CD8-positive, alpha-beta memory T cell (primary cell): ENCODE measurements around the gene C1QTNF12. TPM values are rescaled to one million over a fixed set of nuclear protein-coding genes. Genes with fewer than 3 reads are reported as not detected.

ENCODE experiments used
- CTCF ChIA-PET: fragments of 350-600 bp; sonication (Branson Sonifier 250); formaldehyde crosslinking; loops from one replicate; lab custom pipeline; 2021; ENCODE audit warnings: antibody characterized with exemption; lab: Charles Lee
- POLR2A ChIA-PET: fragments of 350-600 bp; sonication (Branson Sonifier 250); formaldehyde crosslinking; loops from one replicate; lab custom pipeline; 2021; ENCODE audit warnings: antibody characterized with exemption; lab: Charles Lee
- DNase-seq, 5 donors: peaks; one replicate each; pipeline versions ENCODE4 v3.0.0 to v3.0.0-alpha.2; 2020 to 2022; ENCODE audit warnings: mixed read lengths in 1 of 5
- H3K27ac ChIP-seq: one replicate; pipeline ENCODE4 v1.7.0; 2013; ENCODE audit warnings: low read depth, mild to moderate bottlenecking, low read length, moderate library complexity
- H3K27me3 ChIP-seq: 2 replicates; pipeline ENCODE4 v1.7.0; 2013; ENCODE audit warnings: low read length, mild to moderate bottlenecking; ENCODE audit not compliant: insufficient read depth, poor library complexity, severe bottlenecking
- H3K36me3 ChIP-seq: 2 replicates; pipeline ENCODE4 v1.7.0; 2013; ENCODE audit warnings: mild to moderate bottlenecking, low read length, moderate library complexity; ENCODE audit not compliant: insufficient read depth
- H3K4me1 ChIP-seq: 2 replicates; pipeline ENCODE4 v1.7.0; 2013; ENCODE audit warnings: mild to moderate bottlenecking, low read length, moderate library complexity; ENCODE audit not compliant: insufficient read depth
- H3K4me3 ChIP-seq: 2 replicates; pipeline ENCODE4 v1.7.0; 2013; ENCODE audit warnings: mild to moderate bottlenecking, low read length
- H3K9me3 ChIP-seq: 2 replicates; pipeline ENCODE4 v1.7.0; 2013; ENCODE audit warnings: mild to moderate bottlenecking, low read length
- H3K27ac Mint-ChIP-seq, 8 donors: one replicate each; pipeline ENCODE4 v1.8.0; 2020 to 2021; ENCODE audit warnings: mixed read lengths in 8 of 8, mild to moderate bottlenecking in 6 of 8, inconsistent platforms in 3 of 8, moderate library complexity in 3 of 8
- H3K27me3 Mint-ChIP-seq, 2 donors: one replicate each; pipeline ENCODE4 v1.8.0; 2020 to 2021; ENCODE audit warnings: mixed read lengths in 2 of 2, mild to moderate bottlenecking in 1 of 2, moderate library complexity in 1 of 2
- H3K36me3 Mint-ChIP-seq, 3 donors: one replicate each; pipeline ENCODE4 v1.8.0; 2020 to 2021; ENCODE audit warnings: mixed read lengths in 3 of 3, inconsistent platforms in 1 of 3, mild to moderate bottlenecking in 1 of 3
- H3K4me1 Mint-ChIP-seq, 3 donors: one replicate each; pipeline ENCODE4 v1.8.0; 2020 to 2021; ENCODE audit warnings: mixed read lengths in 3 of 3, inconsistent platforms in 1 of 3, mild to moderate bottlenecking in 1 of 3
- H3K4me3 Mint-ChIP-seq, 7 donors: one replicate each; pipeline ENCODE4 v1.8.0; 2020 to 2021; ENCODE audit warnings: mixed read lengths in 7 of 7, mild to moderate bottlenecking in 6 of 7, moderate library complexity in 4 of 7, inconsistent platforms in 2 of 7
- H3K9me3 Mint-ChIP-seq, 5 donors: one replicate each; pipeline ENCODE4 v1.8.0; 2020 to 2022; ENCODE audit warnings: mixed read lengths in 5 of 5, mild to moderate bottlenecking in 3 of 5, moderate library complexity in 2 of 5, inconsistent platforms in 1 of 5
- polyA plus RNA-seq: library from polyadenylated mRNA; unstranded; fragments of 300-500 nt; fragmentation: Illumina TruSeq; gene quantifications from one replicate; pipeline ENCODE4 v1.2.3, GENCODE V29; 2021
- total RNA-seq, 2 experiments: library from RNA; stranded (reverse); gene quantifications; one replicate each; pipeline ENCODE4 v1.2.3, GENCODE V29; 2021

The C1QTNF12 gene
- total and polyA plus RNA-seq, 3 experiments from 2014 or later = 0.51 to 1.1 TPM; not detected in 1

GRCh38 chr1:1260843-1261560 lies 14.5 kb upstream of the C1QTNF12 start:
- H3K27ac ChIP-seq = no peak overlapping the region
- no peak for DNase-seq
- H3K9me3 ChIP-seq = no peaks in the 10 kb centered on the region
- H3K9me3 Mint-ChIP-seq = no peaks in the 10 kb centered on the region
- H3K27ac Mint-ChIP-seq = peak overlapping the region in 4 of 8 donors; percentile 36 to 80 (median 56)
- H3K27me3 Mint-ChIP-seq = no peaks in the 10 kb centered on the region
- peak overlapping the region in 2 of 7 donors; percentile 19 to 54 for H3K4me3 Mint-ChIP-seq
- peaks cover 0 to 74% (median 2%) of the 10 kb centered on the region in 3 donors for H3K36me3 Mint-ChIP-seq
- no peaks in the 10 kb centered on the region for H3K27me3 ChIP-seq
- H3K4me1 ChIP-seq = no peaks in the 10 kb centered on the region
- H3K4me1 Mint-ChIP-seq = peaks cover 13 to 19% (median 14%) of the 10 kb centered on the region in 3 donors
- H3K4me3 ChIP-seq = no peak overlapping the region
- POLR2A ChIA-PET = no interaction called here
- H3K36me3 ChIP-seq = peaks cover 30% of the 10 kb centered on the region
- CTCF ChIA-PET = no interaction called here

DNA sequence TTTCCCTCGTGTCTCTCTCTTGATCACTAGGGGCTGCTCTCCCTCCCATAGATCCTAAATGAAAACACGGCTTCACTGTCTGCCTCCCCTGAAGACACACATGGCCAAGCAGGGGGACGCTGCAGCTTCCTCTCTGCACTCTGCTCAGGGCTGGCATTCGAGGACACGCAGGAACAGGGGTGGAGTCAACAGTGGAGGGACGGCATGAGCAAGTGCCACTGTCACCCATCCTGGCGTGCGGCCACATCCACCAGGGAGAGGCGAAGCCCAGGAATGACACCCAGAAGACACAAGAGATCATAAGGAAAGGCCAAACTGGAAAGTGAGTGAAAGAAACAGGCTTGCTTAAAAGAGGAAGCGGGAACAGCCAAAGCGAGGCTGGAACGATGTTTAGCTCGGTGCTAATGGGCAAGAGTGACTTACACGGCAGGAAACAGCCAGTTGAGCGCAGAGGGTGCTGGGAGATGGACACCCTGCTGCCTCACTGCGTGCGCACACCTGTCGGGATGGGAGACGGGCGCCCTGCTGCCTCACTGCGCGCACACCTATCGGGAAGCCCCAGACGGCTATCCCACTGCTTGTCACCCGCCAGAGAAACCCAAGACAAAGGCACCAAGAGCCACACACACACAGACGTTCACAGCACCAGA lies 13.6 kb upstream of the C1QTNF12 start:
- Histone ChIP-seq H3K27ac (no peak overlapping the region), H3K4me3 (no peak overlapping the region), H3K36me3 (peaks cover 28% of the 10 kb centered on the region), H3K9me3 (no peaks in the 10 kb centered on the region), H3K27me3 (no peaks in the 10 kb centered on the region), H3K4me1 (no peaks in the 10 kb centered on the region)
- Mint-ChIP-seq H3K4me3 (no peak overlapping the region), H3K27ac (peak overlapping the region in 3 of 8 donors; percentile 11 to 36 (median 19)), H3K36me3 (peaks cover 0 to 74% (median 2%) of the 10 kb centered on the region in 3 donors), H3K4me1 (peaks cover 6 to 19% (median 11%) of the 10 kb centered on the region in 3 donors), H3K9me3 (no peaks in the 10 kb centered on the region), H3K27me3 (no peaks in the 10 kb centered on the region)
- CTCF ChIA-PET = no interaction called here
- no peak for DNase-seq
- POLR2A ChIA-PET = no interaction called here

- peaks cover 0 to 75% (median 2%) of the 10 kb centered on the region in 3 donors for H3K36me3 Mint-ChIP-seq
- H3K4me1 ChIP-seq = no peaks in the 10 kb centered on the region
- H3K27me3 Mint-ChIP-seq = no peaks in the 10 kb centered on the region
- H3K27ac Mint-ChIP-seq = no peak overlapping the region
- no peaks in the 10 kb centered on the region for H3K9me3 Mint-ChIP-seq
- H3K4me3 Mint-ChIP-seq = no peak overlapping the region
- H3K36me3 ChIP-seq = peaks cover 25% of the 10 kb centered on the region
- no peaks in the 10 kb centered on the region for H3K27me3 ChIP-seq
- H3K9me3 ChIP-seq = no peaks in the 10 kb centered on the region
- DNase-seq = no peak
- CTCF ChIA-PET = no interaction called here
- POLR2A ChIA-PET = no interaction called here
- peaks cover 6 to 16% (median 11%) of the 10 kb centered on the region in 3 donors for H3K4me1 Mint-ChIP-seq
- no peak overlapping the region for H3K4me3 ChIP-seq
- no peak overlapping the region for H3K27ac ChIP-seq
Measured at GRCh38 chr1:1259540-1259939, 13.0 kb upstream of the C1QTNF12 start.

- Mint-ChIP-seq H3K27me3 (no peaks in the 10 kb centered on the region), H3K27ac (no peak overlapping the region), H3K9me3 (no peaks in the 10 kb centered on the region), H3K4me3 (no peak overlapping the region), H3K4me1 (peaks cover 6 to 16% (median 11%) of the 10 kb centered on the region in 3 donors), H3K36me3 (peaks cover 0 to 72% (median 2%) of the 10 kb centered on the region in 3 donors)
- Histone ChIP-seq H3K27me3 (no peaks in the 10 kb centered on the region), H3K27ac (no peak overlapping the region), H3K9me3 (no peaks in the 10 kb centered on the region), H3K36me3 (peaks cover 25% of the 10 kb centered on the region), H3K4me1 (no peaks in the 10 kb centered on the region), H3K4me3 (no peak overlapping the region)
- CTCF ChIA-PET = no interaction called here
- DNase-seq = no peak
- POLR2A ChIA-PET = no interaction called here
Measured at GRCh38 chr1:1259119-1259488, 12.6 kb upstream of the C1QTNF12 start.

DNA sequence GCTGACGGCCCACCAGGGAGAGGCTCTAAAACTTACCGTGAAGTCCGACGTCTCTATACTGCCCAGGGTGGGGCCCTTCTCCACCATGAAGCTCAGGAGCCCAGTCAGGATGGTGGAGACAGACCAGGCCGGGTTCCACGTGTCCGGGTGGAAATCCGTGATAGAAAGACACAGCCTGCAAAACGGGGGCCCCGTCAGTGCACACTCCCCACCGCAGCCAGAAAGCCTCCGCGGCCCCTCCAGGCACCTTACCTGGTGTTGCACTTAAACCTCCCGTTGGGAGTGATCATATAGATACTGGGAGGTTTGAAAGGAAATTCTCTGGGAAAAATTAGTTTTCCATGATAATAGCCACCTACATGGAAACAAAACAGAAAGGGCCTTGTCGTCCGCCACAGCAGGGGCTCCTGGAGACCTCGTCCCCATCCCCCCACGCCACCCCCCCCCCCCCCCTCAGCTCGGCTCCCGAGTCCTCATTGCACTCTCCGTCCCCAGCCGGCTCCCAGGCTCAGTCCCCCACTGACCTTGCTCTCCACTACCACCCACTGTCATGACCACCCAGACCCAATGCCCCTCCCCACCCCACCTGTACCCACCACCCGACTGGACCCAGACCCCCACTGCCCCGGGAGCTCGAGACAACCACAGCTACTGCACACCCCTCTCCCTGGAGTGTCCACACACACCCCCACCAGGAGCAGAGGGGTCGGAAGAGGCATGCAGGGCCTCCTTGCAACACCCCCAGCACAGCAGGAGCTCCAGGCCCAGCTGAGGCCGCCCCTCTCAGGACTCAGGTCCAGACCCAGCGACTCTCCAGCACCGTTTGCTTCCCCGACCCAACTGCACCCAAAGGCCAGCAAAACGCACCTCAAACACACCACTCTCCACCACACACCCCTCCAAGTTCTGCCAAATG lies 10.7 kb upstream of the C1QTNF12 start:
- Mint-ChIP-seq H3K9me3 (no peaks in the 10 kb centered on the region), H3K4me3 (no peak overlapping the region), H3K27me3 (no peaks in the 10 kb centered on the region), H3K27ac (no peak overlapping the region), H3K4me1 (peaks cover 6 to 16% (median 11%) of the 10 kb centered on the region in 3 donors), H3K36me3 (peaks cover 0 to 70% (median 5%) of the 10 kb centered on the region in 3 donors)
- DNase-seq = no peak
- no peaks in the 10 kb centered on the region for H3K4me1 ChIP-seq
- ChIA-PET CTCF (interaction anchor here (0.7 kb wide), 1 partner anchor 97 kb away, joined by 3 read pairs; no protein-coding TSS in a partner anchor), POLR2A (no interaction called here)
- H3K27ac ChIP-seq = no peak overlapping the region
- no peak overlapping the region for H3K4me3 ChIP-seq
- no peaks in the 10 kb centered on the region for H3K27me3 ChIP-seq
- H3K9me3 ChIP-seq = no peaks in the 10 kb centered on the region
- H3K36me3 ChIP-seq = peaks cover 17% of the 10 kb centered on the region

- ChIA-PET POLR2A (no interaction called here), CTCF (no interaction called here)
- no peaks in the 10 kb centered on the region for H3K9me3 Mint-ChIP-seq
- peaks cover 0 to 59% (median 2%) of the 10 kb centered on the region in 3 donors for H3K36me3 Mint-ChIP-seq
- no peak overlapping the region for H3K4me3 ChIP-seq
- H3K36me3 ChIP-seq = peaks cover 8% of the 10 kb centered on the region
- H3K4me1 Mint-ChIP-seq = peaks cover 7 to 15% (median 8%) of the 10 kb centered on the region in 3 donors
- peak overlapping the region in 2 of 8 donors; percentile 14 to 66 for H3K27ac Mint-ChIP-seq
- no peak overlapping the region for H3K4me3 Mint-ChIP-seq
- no peaks in the 10 kb centered on the region for H3K27me3 ChIP-seq
- H3K4me1 ChIP-seq = peaks cover 9% of the 10 kb centered on the region
- H3K27ac ChIP-seq = no peak overlapping the region
- no peaks in the 10 kb centered on the region for H3K9me3 ChIP-seq
- no peak for DNase-seq
- H3K27me3 Mint-ChIP-seq = no peaks in the 10 kb centered on the region
Measured at GRCh38 chr1:1255611-1256010, 9.1 kb upstream of the C1QTNF12 start.

DNA sequence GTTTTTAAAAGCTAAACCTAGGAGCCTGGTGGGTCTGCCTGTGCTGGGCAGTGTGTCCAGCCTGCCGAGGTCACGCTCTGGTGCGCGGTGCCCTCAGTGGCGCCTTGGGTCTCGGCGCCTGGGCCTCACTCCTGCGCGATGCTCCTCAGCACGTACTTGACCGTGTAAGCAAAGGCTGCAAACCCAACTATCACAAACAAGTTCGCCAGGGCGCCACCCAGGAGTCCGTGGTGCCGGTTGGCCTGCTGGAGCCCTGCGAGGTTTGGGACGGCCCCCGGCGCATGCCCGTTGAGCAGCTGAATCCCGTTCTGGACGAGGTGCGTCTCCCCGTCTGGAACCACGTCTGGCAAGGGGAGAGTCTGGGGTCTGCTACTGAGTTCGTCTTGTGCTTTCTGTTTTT lies 8.6 kb upstream of the C1QTNF12 start:
- Histone ChIP-seq H3K9me3 (no peaks in the 10 kb centered on the region), H3K4me1 (peaks cover 13% of the 10 kb centered on the region), H3K27ac (no peak overlapping the region), H3K4me3 (no peak overlapping the region), H3K27me3 (no peaks in the 10 kb centered on the region), H3K36me3 (peaks cover 5% of the 10 kb centered on the region)
- H3K27ac Mint-ChIP-seq = no peak overlapping the region
- no peaks in the 10 kb centered on the region for H3K27me3 Mint-ChIP-seq
- peaks cover 8 to 16% (median 12%) of the 10 kb centered on the region in 3 donors for H3K4me1 Mint-ChIP-seq
- CTCF ChIA-PET = interaction anchor here (0.9 kb wide), 1 partner anchor 120 kb away, joined by 3 read pairs; the partner anchor contains the start of gene AURKAIP1
- H3K9me3 Mint-ChIP-seq = no peaks in the 10 kb centered on the region
- DNase-seq = no peak
- peaks cover 0 to 54% (median 2%) of the 10 kb centered on the region in 3 donors for H3K36me3 Mint-ChIP-seq
- H3K4me3 Mint-ChIP-seq = no peak overlapping the region
- POLR2A ChIA-PET = no interaction called here
